Esophagus muscularis mucosa (tissue), 3 donors: ENCODE results near the gene GDF10.

Source experiments
- POLR2AphosphoS5 ChIP-seq, 2 donors: sonication (generic); formaldehyde crosslinking; IDR thresholded peaks; one replicate each; pipeline ENCODE4 v1.6.1; 2017; ENCODE audit warnings: antibody characterized with exemption in 2 of 2
- TF ChIP-seq, protein P1 (sequence below), 3 experiments: fragments of 200-600 bp in 2 of 3; fragments of 450-650 bp in 1 of 3; sonication (generic) in 2 of 3; IDR thresholded peaks; one replicate each; pipeline ENCODE4 v1.5.1; 2017 to 2019; ENCODE audit warnings: antibody characterized with exemption in 3 of 3, mild to moderate bottlenecking in 2 of 3, moderate library complexity in 1 of 3

DNA sequence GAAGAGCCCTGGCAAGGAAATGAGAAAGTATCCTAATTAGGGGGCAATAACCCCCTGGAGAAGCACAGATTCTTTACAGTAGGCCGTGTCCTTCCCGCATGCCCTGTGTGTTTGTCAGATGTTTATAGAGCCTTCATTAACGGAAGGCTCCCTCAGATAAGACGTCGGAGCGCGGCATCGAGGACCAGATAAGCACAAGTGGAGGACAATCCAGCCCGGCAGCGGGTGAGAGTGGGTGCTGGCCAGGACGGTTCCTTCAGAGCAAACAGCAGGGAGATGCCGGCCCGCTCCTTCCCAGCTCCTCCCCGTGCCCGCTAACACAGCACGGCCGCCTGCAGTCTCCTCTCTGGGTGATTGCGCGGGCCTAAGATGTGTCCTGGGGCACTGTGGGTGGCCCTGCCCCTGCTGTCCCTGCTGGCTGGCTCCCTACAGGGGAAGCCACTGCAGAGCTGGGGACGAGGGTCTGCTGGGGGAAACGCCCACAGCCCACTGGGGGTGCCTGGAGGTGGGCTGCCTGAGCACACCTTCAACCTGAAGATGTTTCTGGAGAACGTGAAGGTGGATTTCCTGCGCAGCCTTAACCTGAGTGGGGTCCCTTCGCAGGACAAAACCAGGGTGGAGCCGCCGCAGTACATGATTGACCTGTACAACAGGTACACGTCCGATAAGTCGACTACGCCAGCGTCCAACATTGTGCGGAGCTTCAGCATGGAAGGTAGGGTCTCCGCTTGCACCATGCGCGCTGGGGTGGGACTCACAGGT is 22.5 kb downstream of the GDF10 start, which contains the start of gene GDF2:
- TF ChIP-seq, protein P1, sequence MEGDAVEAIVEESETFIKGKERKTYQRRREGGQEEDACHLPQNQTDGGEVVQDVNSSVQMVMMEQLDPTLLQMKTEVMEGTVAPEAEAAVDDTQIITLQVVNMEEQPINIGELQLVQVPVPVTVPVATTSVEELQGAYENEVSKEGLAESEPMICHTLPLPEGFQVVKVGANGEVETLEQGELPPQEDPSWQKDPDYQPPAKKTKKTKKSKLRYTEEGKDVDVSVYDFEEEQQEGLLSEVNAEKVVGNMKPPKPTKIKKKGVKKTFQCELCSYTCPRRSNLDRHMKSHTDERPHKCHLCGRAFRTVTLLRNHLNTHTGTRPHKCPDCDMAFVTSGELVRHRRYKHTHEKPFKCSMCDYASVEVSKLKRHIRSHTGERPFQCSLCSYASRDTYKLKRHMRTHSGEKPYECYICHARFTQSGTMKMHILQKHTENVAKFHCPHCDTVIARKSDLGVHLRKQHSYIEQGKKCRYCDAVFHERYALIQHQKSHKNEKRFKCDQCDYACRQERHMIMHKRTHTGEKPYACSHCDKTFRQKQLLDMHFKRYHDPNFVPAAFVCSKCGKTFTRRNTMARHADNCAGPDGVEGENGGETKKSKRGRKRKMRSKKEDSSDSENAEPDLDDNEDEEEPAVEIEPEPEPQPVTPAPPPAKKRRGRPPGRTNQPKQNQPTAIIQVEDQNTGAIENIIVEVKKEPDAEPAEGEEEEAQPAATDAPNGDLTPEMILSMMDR (IDR thresholded peaks at IDR 0.05): no peak
- no peak for TF ChIP-seq POLR2AphosphoS5 (IDR thresholded peaks at IDR 0.05)
